Neutrophil (primary cell): ENCODE results near the gene RPS6KA2.

Experiments used
- H3K27ac ChIP-seq: fragments of 200-600 bp; sonication (generic); 2 replicates; pipeline ENCODE4 v1.5.1; 2016; ENCODE audit warnings: mild to moderate bottlenecking, moderate library complexity
- H3K27me3 ChIP-seq: fragments of 200-600 bp; sonication (generic); 2 replicates; pipeline ENCODE4 v1.6.0; 2016; ENCODE audit warnings: mild to moderate bottlenecking
- H3K36me3 ChIP-seq: fragments of 200-600 bp; sonication (generic); 2 replicates; pipeline ENCODE4 v1.5.1; 2017
- H3K4me1 ChIP-seq, 2 experiments: fragments of 200-600 bp in 1 of 2; sonication (generic) in 1 of 2; 1 replicate in 1 of 2; 2 replicates in 1 of 2; pipeline versions ENCODE4 v1.5.1 to v1.6.1; 2013 to 2016; ENCODE audit warnings: low read depth in 1 of 2, low read length in 1 of 2, mild to moderate bottlenecking in 1 of 2, moderate library complexity in 1 of 2; ENCODE audit not compliant: control insufficient read depth in 1 of 2, insufficient read depth in 1 of 2
- H3K4me3 ChIP-seq, 2 experiments: fragments of 200-600 bp in 1 of 2; sonication (generic) in 1 of 2; 1 replicate in 1 of 2; 2 replicates in 1 of 2; pipeline ENCODE4 v1.5.1; 2013 to 2016; ENCODE audit warnings: low read depth in 1 of 2, low read length in 1 of 2, mild to moderate bottlenecking in 1 of 2, moderate library complexity in 1 of 2
- H3K9me3 ChIP-seq: fragments of 200-600 bp; sonication (generic); 2 replicates; pipeline ENCODE4 v1.5.1; 2016
- TF ChIP-seq, protein P1 (sequence below): fragments of 200-600 bp; sonication (generic); IDR thresholded peaks from 2 replicates; pipeline ENCODE4 v1.5.1; 2016; ENCODE audit warnings: antibody characterized with exemption

Gene RPS6KA2

GRCh38 chr6:166438211-166438861 lies 188.7 kb downstream of the RPS6KA2 start:
- H3K4me3 ChIP-seq: no peak overlapping the region
- peaks cover 25 to 26% of the 10 kb centered on the region in 2 experiments for H3K4me1 ChIP-seq
- peaks cover 77% of the 10 kb centered on the region for H3K36me3 ChIP-seq
- no peaks in the 10 kb centered on the region for H3K27me3 ChIP-seq
- no peaks in the 10 kb centered on the region for H3K9me3 ChIP-seq
- TF ChIP-seq, protein P1, sequence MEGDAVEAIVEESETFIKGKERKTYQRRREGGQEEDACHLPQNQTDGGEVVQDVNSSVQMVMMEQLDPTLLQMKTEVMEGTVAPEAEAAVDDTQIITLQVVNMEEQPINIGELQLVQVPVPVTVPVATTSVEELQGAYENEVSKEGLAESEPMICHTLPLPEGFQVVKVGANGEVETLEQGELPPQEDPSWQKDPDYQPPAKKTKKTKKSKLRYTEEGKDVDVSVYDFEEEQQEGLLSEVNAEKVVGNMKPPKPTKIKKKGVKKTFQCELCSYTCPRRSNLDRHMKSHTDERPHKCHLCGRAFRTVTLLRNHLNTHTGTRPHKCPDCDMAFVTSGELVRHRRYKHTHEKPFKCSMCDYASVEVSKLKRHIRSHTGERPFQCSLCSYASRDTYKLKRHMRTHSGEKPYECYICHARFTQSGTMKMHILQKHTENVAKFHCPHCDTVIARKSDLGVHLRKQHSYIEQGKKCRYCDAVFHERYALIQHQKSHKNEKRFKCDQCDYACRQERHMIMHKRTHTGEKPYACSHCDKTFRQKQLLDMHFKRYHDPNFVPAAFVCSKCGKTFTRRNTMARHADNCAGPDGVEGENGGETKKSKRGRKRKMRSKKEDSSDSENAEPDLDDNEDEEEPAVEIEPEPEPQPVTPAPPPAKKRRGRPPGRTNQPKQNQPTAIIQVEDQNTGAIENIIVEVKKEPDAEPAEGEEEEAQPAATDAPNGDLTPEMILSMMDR: no peak
- H3K27ac ChIP-seq: no peak overlapping the region

GRCh38 chr6:166437661-166438060 lies 189.4 kb downstream of the RPS6KA2 start:
- peaks cover 78% of the 10 kb centered on the region for H3K36me3 ChIP-seq
- H3K4me3 ChIP-seq: no peak overlapping the region
- peaks cover 25 to 26% of the 10 kb centered on the region in 2 experiments for H3K4me1 ChIP-seq
- H3K9me3 ChIP-seq: no peaks in the 10 kb centered on the region
- H3K27ac ChIP-seq: no peak overlapping the region
- TF ChIP-seq, protein P1: no peak
- no peaks in the 10 kb centered on the region for H3K27me3 ChIP-seq

- no peaks in the 10 kb centered on the region for H3K27me3 ChIP-seq
- no peaks in the 10 kb centered on the region for H3K9me3 ChIP-seq
- H3K4me3 ChIP-seq: no peak overlapping the region
- TF ChIP-seq, protein P1: no peak
- H3K4me1 ChIP-seq: peaks cover 14 to 15% of the 10 kb centered on the region in 2 experiments
- no peak overlapping the region for H3K27ac ChIP-seq
- H3K36me3 ChIP-seq: peaks cover 83% of the 10 kb centered on the region
Measured at GRCh38 chr6:166436195-166437139, 190.6 kb downstream of the RPS6KA2 start.

DNA sequence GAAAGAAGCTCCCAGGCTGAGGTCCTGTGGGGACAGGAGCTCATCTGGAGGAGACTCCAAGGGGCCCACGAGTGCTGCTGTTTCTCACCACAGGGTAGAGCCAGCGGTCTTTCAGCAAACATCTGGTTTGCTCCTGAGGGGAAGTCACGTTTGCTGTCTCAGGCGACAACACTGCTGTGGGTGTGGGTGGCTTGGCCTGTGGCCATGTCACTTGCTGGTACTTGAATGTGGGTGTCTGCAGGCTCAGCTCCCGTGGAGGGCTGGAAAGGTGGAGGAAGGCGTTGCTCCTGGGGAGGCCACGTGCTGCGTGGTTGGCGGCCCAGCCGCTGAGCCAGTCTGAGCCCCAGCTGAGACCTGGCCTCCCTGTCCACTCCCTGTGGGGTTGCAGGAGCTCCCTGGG lies 191.5 kb downstream of the RPS6KA2 start:
- TF ChIP-seq, protein P1: no peak
- peaks cover 89% of the 10 kb centered on the region for H3K36me3 ChIP-seq
- peaks cover 10% of the 10 kb centered on the region in 2 experiments for H3K4me1 ChIP-seq
- H3K27me3 ChIP-seq: no peaks in the 10 kb centered on the region
- H3K4me3 ChIP-seq: no peak overlapping the region
- no peaks in the 10 kb centered on the region for H3K9me3 ChIP-seq
- H3K27ac ChIP-seq: no peak overlapping the region

DNA sequence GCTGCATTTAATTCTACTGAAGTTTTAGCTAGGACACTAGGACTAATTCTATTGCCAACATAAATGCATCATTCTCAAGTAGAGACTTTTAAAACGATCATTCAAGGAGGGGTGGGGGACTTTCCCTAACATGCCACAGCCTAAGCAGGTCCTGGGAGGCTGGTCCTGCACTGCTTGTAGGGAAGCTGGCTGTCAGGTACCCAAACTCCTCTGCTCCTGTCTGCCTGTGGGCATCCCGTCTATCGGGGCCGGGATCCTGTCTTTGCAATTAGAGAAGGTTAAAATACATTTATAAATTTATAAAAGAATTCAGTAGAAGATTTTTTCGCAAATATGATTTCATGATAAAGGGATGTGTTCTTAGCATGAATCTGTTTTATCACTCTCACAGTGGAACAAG lies 192.7 kb downstream of the RPS6KA2 start:
- Histone ChIP-seq H3K27me3 (no peaks in the 10 kb centered on the region), H3K4me1 (peaks cover 0 to under 1% of the 10 kb centered on the region in 2 experiments), H3K27ac (no peak overlapping the region), H3K4me3 (no peak overlapping the region), H3K36me3 (peaks cover 92% of the 10 kb centered on the region), H3K9me3 (no peaks in the 10 kb centered on the region)
- TF ChIP-seq, protein P1: no peak
